Neural cell (in vitro differentiated cells): ENCODE data around the gene ITGB6. TPM values are rescaled to one million over a fixed set of nuclear protein-coding genes. Genes with fewer than 3 reads are reported as not detected.

ENCODE experiments used
- H2AFZ ChIP-seq: fragments of 200-600, 300-800 bp; sonication (generic), shearing (Covaris generic); 2 replicates; pipeline ENCODE4 v1.6.0; 2014; ENCODE audit warnings: low read depth, mild to moderate bottlenecking, antibody characterized with exemption, low read length, moderate library complexity
- H3F3A ChIP-seq: fragments of 200-600 bp; shearing (Covaris generic); 2 replicates; pipeline ENCODE4 v1.6.1; 2016; ENCODE audit warnings: mild to moderate bottlenecking, moderate library complexity, mixed read lengths, antibody characterized with exemption, low read length; ENCODE audit not compliant: insufficient read depth, poor library complexity, severe bottlenecking
- H3K27ac ChIP-seq: fragments of 200-600, 300-800 bp; sonication (generic), shearing (Covaris generic); 2 replicates; pipeline ENCODE4 v1.5.1; 2014; ENCODE audit warnings: mild to moderate bottlenecking, low read length, moderate library complexity
- H3K27me3 ChIP-seq: fragments of 300-800, 200-600 bp; sonication (generic), shearing (Covaris generic); 2 replicates; pipeline ENCODE4 v1.6.0; 2014; ENCODE audit warnings: mild to moderate bottlenecking, low read depth, low read length, moderate library complexity; ENCODE audit not compliant: insufficient read depth
- H3K36me3 ChIP-seq: fragments of 300-800, 200-600 bp; sonication (generic), shearing (Covaris generic); 2 replicates; pipeline ENCODE4 v1.5.1; 2014; ENCODE audit warnings: mild to moderate bottlenecking, antibody characterized with exemption, low read length, moderate library complexity; ENCODE audit not compliant: insufficient read depth
- H3K4me2 ChIP-seq: fragments of 300-800, 200-600 bp; sonication (generic), shearing (Covaris generic); 2 replicates; pipeline ENCODE4 v1.6.0; 2014; ENCODE audit warnings: mild to moderate bottlenecking, low read length
- H3K4me3 ChIP-seq: fragments of 300-800, 200-600 bp; sonication (generic), shearing (Covaris generic); 2 replicates; pipeline ENCODE4 v1.5.1; 2014; ENCODE audit warnings: mild to moderate bottlenecking, low read length, moderate library complexity
- H3K79me2 ChIP-seq: fragments of 200-600 bp; shearing (Covaris generic); replicated peaks from 2 replicates; pipeline ENCODE4 v1.6.0; 2014; ENCODE audit warnings: mild to moderate bottlenecking, low read length, moderate library complexity; ENCODE audit not compliant: insufficient read depth
- H3K9ac ChIP-seq: fragments of 300-800, 200-600 bp; sonication (generic), shearing (Covaris generic); 2 replicates; pipeline ENCODE4 v1.6.1; 2016; ENCODE audit warnings: mild to moderate bottlenecking, low read length, mixed read lengths
- H3K9me2 ChIP-seq: fragments of 200-600 bp; shearing (Covaris generic); 2 replicates; pipeline ENCODE4 v1.6.1; 2016; ENCODE audit warnings: mild to moderate bottlenecking, low read length, mixed read lengths; ENCODE audit not compliant: insufficient read depth
- H3K9me3 ChIP-seq: fragments of 200-600, 300-800 bp; sonication (generic), shearing (Covaris generic); 2 replicates; pipeline ENCODE4 v1.6.1; 2016; ENCODE audit warnings: mild to moderate bottlenecking, mixed run types, low read length, moderate library complexity, mixed read lengths
- H4K20me1 ChIP-seq: fragments of 200-600 bp; shearing (Covaris generic); 2 replicates; pipeline ENCODE4 v1.6.1; 2016; ENCODE audit warnings: mild to moderate bottlenecking, mixed run types; ENCODE audit not compliant: insufficient read depth
- CTCF ChIP-seq: fragments of 450-650 bp; IDR thresholded peaks from 2 replicates; pipeline ENCODE4 v1.5.1; 2014; ENCODE audit warnings: antibody characterized with exemption, mild to moderate bottlenecking, moderate library complexity; ENCODE audit not compliant: poor library complexity, severe bottlenecking
- EP300 ChIP-seq: fragments of 450-650 bp; conservative IDR thresholded peaks from 2 replicates; pipeline ENCODE4 v1.6.1; 2014; ENCODE audit warnings: antibody characterized with exemption, mild to moderate bottlenecking, moderate library complexity; ENCODE audit not compliant: poor library complexity, severe bottlenecking
- EZH2 ChIP-seq: fragments of 200-600, 300-800 bp; shearing (Covaris generic), sonication (generic); IDR thresholded peaks from 2 replicates; pipeline ENCODE4 v1.6.1; 2014; ENCODE audit warnings: antibody characterized with exemption, low read length, borderline replicate concordance, mild to moderate bottlenecking; ENCODE audit not compliant: insufficient read depth, poor library complexity, severe bottlenecking
- MXI1 ChIP-seq: fragments of 450-650 bp; conservative IDR thresholded peaks from 2 replicates; pipeline ENCODE4 v1.6.1; 2014; ENCODE audit warnings: antibody characterized with exemption, mild to moderate bottlenecking; ENCODE audit not compliant: poor library complexity, severe bottlenecking
- POLR2AphosphoS5 ChIP-seq: IDR thresholded peaks from 2 replicates; pipeline ENCODE4 v1.6.1; 2012
- RAD21 ChIP-seq: fragments of 450-650 bp; conservative IDR thresholded peaks from 2 replicates; pipeline ENCODE4 v1.6.1; 2014; ENCODE audit warnings: antibody characterized with exemption, mild to moderate bottlenecking, moderate library complexity
- SMC3 ChIP-seq: fragments of 450-650 bp; conservative IDR thresholded peaks from 2 replicates; pipeline ENCODE4 v1.6.1; 2014; ENCODE audit warnings: antibody characterized with exemption, mild to moderate bottlenecking, moderate library complexity; ENCODE audit not compliant: poor library complexity
- TAF1 ChIP-seq: IDR thresholded peaks from 2 replicates; pipeline ENCODE4 v1.6.1; 2012; ENCODE audit warnings: low read depth
- polyA minus RNA-seq: library from RNA; depleted of rRNA, polyadenylated mRNA; stranded (reverse); fragments of >200 nt; gene quantifications from 2 replicates; pipeline ENCODE4 v1.2.3, GENCODE V29; 2014
- polyA plus RNA-seq: library from polyadenylated mRNA; depleted of rRNA; stranded (reverse); fragments of >200 nt; gene quantifications from 2 replicates; pipeline ENCODE4 v1.2.3, GENCODE V29; 2014
- TF ChIP-seq, protein P1 (sequence below): IDR thresholded peaks from 2 replicates; pipeline ENCODE4 v1.6.1; 2012; ENCODE audit warnings: borderline replicate concordance

Gene ITGB6, protein sequence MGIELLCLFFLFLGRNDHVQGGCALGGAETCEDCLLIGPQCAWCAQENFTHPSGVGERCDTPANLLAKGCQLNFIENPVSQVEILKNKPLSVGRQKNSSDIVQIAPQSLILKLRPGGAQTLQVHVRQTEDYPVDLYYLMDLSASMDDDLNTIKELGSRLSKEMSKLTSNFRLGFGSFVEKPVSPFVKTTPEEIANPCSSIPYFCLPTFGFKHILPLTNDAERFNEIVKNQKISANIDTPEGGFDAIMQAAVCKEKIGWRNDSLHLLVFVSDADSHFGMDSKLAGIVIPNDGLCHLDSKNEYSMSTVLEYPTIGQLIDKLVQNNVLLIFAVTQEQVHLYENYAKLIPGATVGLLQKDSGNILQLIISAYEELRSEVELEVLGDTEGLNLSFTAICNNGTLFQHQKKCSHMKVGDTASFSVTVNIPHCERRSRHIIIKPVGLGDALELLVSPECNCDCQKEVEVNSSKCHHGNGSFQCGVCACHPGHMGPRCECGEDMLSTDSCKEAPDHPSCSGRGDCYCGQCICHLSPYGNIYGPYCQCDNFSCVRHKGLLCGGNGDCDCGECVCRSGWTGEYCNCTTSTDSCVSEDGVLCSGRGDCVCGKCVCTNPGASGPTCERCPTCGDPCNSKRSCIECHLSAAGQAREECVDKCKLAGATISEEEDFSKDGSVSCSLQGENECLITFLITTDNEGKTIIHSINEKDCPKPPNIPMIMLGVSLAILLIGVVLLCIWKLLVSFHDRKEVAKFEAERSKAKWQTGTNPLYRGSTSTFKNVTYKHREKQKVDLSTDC
- polyA plus RNA-seq = 6.1 and 8.3 TPM in 2 replicates
- polyA minus RNA-seq = 5.2 and 6.1 TPM in 2 replicates

- Histone ChIP-seq H2AFZ (no peak within 1 kb of the TSS), H3K9ac (no peak within 1 kb of the TSS), H3K4me2 (no peak within 1 kb of the TSS)
These were observed at the start of gene ITGB6 for GRCh38 chr2:160199683-160200389. Gene ITGB6, minus strand, starts transcription at chr2:160200272. Its CDS starts 209 bp downstream, at chr2:160200063.

More at GRCh38 chr2:160199683-160200389, at the start of gene ITGB6:
- no peaks in the 10 kb centered on the region for H3F3A ChIP-seq
- H3K9me3 ChIP-seq = no peaks in the 10 kb centered on the region
- H3K4me3 ChIP-seq = no peak within 1 kb of the TSS
- H4K20me1 ChIP-seq = no peaks in the 10 kb centered on the region
- no peaks in the 10 kb centered on the region for H3K36me3 ChIP-seq
- no peak for TF ChIP-seq SMC3
- TF ChIP-seq, protein P1, sequence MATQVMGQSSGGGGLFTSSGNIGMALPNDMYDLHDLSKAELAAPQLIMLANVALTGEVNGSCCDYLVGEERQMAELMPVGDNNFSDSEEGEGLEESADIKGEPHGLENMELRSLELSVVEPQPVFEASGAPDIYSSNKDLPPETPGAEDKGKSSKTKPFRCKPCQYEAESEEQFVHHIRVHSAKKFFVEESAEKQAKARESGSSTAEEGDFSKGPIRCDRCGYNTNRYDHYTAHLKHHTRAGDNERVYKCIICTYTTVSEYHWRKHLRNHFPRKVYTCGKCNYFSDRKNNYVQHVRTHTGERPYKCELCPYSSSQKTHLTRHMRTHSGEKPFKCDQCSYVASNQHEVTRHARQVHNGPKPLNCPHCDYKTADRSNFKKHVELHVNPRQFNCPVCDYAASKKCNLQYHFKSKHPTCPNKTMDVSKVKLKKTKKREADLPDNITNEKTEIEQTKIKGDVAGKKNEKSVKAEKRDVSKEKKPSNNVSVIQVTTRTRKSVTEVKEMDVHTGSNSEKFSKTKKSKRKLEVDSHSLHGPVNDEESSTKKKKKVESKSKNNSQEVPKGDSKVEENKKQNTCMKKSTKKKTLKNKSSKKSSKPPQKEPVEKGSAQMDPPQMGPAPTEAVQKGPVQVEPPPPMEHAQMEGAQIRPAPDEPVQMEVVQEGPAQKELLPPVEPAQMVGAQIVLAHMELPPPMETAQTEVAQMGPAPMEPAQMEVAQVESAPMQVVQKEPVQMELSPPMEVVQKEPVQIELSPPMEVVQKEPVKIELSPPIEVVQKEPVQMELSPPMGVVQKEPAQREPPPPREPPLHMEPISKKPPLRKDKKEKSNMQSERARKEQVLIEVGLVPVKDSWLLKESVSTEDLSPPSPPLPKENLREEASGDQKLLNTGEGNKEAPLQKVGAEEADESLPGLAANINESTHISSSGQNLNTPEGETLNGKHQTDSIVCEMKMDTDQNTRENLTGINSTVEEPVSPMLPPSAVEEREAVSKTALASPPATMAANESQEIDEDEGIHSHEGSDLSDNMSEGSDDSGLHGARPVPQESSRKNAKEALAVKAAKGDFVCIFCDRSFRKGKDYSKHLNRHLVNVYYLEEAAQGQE = no peak
- TF ChIP-seq CTCF = no peak
- no peak for TF ChIP-seq EZH2
- no peak for TF ChIP-seq TAF1
- TF ChIP-seq EP300 = no peak
- no peak for TF ChIP-seq RAD21
- TF ChIP-seq POLR2AphosphoS5 = no peak
- TF ChIP-seq MXI1 = no peak
- H3K27ac ChIP-seq = no peak within 1 kb of the TSS
- no peaks in the 10 kb centered on the region for H3K9me2 ChIP-seq
- no peaks in the 10 kb centered on the region for H3K27me3 ChIP-seq
- no peaks in the 10 kb centered on the region for H3K79me2 ChIP-seq
